Posterior vena cava (tissue), 2 donors: Measurements from ENCODE around the gene CMTR1. TPM values are rescaled to one million over a fixed set of nuclear protein-coding genes. Genes with fewer than 3 reads are reported as not detected.
"Not testable (repeated sequence)": the region's sequence is repeated elsewhere in the genome, so short reads cannot be mapped to it uniquely, and the experiment has no call there.

ENCODE experiments used
- DNase-seq: peaks from one replicate; pipeline ENCODE4 v3.0.0-alpha.2; 2020; ENCODE audit warnings: low spot score
- intact Hi-C, 2 donors: fragments of 100-400 bp; cut with DNase I; formaldehyde crosslinking; loops; one replicate each; pipeline versions ENCODE4 v1.14.1 to v1.14.2; 2022 to 2023
- total RNA-seq, 2 donors: library from RNA; stranded (reverse); fragmentation: NEBNext Ultra II Directional; extraction: Animal tissue kit (Norgen Biotek cat#: 25700); gene quantifications; one replicate each; pipeline ENCODE4 v1.2.1, GENCODE V29; 2021
- donor health status: DM: yes; HTN: yes; CAD: no.
- donor health status: DM: yes; HTN: yes; CAD: no.

Gene CMTR1
- total RNA-seq, 2 donors from 2014 or later: 24.0 to 27.9 TPM

GRCh38 chr6:37426945-37427510 lies 6.0 kb upstream of the CMTR1 start:
- intact Hi-C loops: no loop called here
- DNase-seq: no peak

GRCh38 chr6:37429352-37429750 lies 3.7 kb upstream of the CMTR1 start:
- no peak for DNase-seq
- intact Hi-C loops: no loop called here

GRCh38 chr6:37432590-37432915 lies 468 bp upstream of the CMTR1 start:
- DNase-seq: no peak
- intact Hi-C loops: no loop called here

GRCh38 chr6:37433657-37434271 lies 743 bp downstream of the CMTR1 start:
- no peak for DNase-seq
- intact Hi-C loops: no loop called here

GRCh38 chr6:37435373-37435772 lies 2.4 kb downstream of the CMTR1 start:
- intact Hi-C loops: no loop called here

GRCh38 chr6:37435816-37436215 lies 2.8 kb downstream of the CMTR1 start:
- intact Hi-C loops: no loop called here
- no peak for DNase-seq

More at GRCh38 chr6:37435373-37435772, 2.4 kb downstream of the CMTR1 start:
- DNase-seq: no peak

GRCh38 chr6:37438930-37439329 lies 5.9 kb downstream of the CMTR1 start:
- DNase-seq: no peak
- intact Hi-C loops: no loop called here

- intact Hi-C loops: no loop called here
- DNase-seq: no peak
Measured at GRCh38 chr6:37441651-37442050, 8.6 kb downstream of the CMTR1 start.

- intact Hi-C loops: no loop called here
- no peak for DNase-seq
Measured at GRCh38 chr6:37442416-37443215, 9.6 kb downstream of the CMTR1 start.

GRCh38 chr6:37443216-37443542 lies 10.2 kb downstream of the CMTR1 start:
- DNase-seq, intact Hi-C loops: not testable (repeated sequence)

GRCh38 chr6:37449984-37450383 lies 17.0 kb downstream of the CMTR1 start:
- DNase-seq: no peak
- intact Hi-C loops: no loop called here

- DNase-seq: no peak
- intact Hi-C loops: loop anchor here in 1 of 2 donors (2.0 kb wide), 1 partner anchor 41 kb away; no protein-coding TSS in a partner anchor
Measured at GRCh38 chr6:37451441-37452193, 18.6 kb downstream of the CMTR1 start.

- intact Hi-C loops: loop anchor here in 1 of 2 donors (2.0 kb wide), 1 partner anchor 40 kb away; no protein-coding TSS in a partner anchor
- no peak for DNase-seq
Measured at GRCh38 chr6:37452522-37452921, 19.5 kb downstream of the CMTR1 start.

GRCh38 chr6:37454420-37455140 lies 21.6 kb downstream of the CMTR1 start:
- DNase-seq: no peak
- intact Hi-C loops: no loop called here

GRCh38 chr6:37456126-37456525 lies 23.1 kb downstream of the CMTR1 start:
- DNase-seq: no peak
- intact Hi-C loops: no loop called here

- peak; percentile 85 for DNase-seq
Measured at GRCh38 chr6:37456816-37457560, 24.0 kb downstream of the CMTR1 start.

GRCh38 chr6:37459981-37460800 lies 27.2 kb downstream of the CMTR1 start:
- intact Hi-C loops: no loop called here
- no peak for DNase-seq

More at GRCh38 chr6:37456816-37457560, 24.0 kb downstream of the CMTR1 start:
- intact Hi-C loops: no loop called here

GRCh38 chr6:37460805-37461204 lies 27.8 kb downstream of the CMTR1 start:
- intact Hi-C loops: no loop called here
- no peak for DNase-seq
